Esophagus muscularis mucosa (tissue), 4 donors: ENCODE results near the gene WDR13.

Experiments used
- EP300 ChIP-seq: sonication (generic); formaldehyde crosslinking; IDR thresholded peaks from one replicate; pipeline ENCODE4 v1.6.1; 2017; ENCODE audit warnings: antibody characterized with exemption
- POLR2A ChIP-seq: fragments of 450-650 bp; IDR thresholded peaks from one replicate; pipeline ENCODE4 v1.6.1; 2017; ENCODE audit warnings: antibody characterized with exemption, moderate library complexity, mild to moderate bottlenecking, low read depth
- POLR2AphosphoS5 ChIP-seq, 2 donors: sonication (generic); formaldehyde crosslinking; IDR thresholded peaks; one replicate each; pipeline ENCODE4 v1.6.1; 2017; ENCODE audit warnings: antibody characterized with exemption in 2 of 2
- TF ChIP-seq, protein P1 (sequence below), 3 experiments: fragments of 200-600 bp in 2 of 3; fragments of 450-650 bp in 1 of 3; sonication (generic) in 2 of 3; IDR thresholded peaks; one replicate each; pipeline ENCODE4 v1.5.1; 2017 to 2019; ENCODE audit warnings: antibody characterized with exemption in 3 of 3, mild to moderate bottlenecking in 2 of 3, moderate library complexity in 1 of 3

DNA sequence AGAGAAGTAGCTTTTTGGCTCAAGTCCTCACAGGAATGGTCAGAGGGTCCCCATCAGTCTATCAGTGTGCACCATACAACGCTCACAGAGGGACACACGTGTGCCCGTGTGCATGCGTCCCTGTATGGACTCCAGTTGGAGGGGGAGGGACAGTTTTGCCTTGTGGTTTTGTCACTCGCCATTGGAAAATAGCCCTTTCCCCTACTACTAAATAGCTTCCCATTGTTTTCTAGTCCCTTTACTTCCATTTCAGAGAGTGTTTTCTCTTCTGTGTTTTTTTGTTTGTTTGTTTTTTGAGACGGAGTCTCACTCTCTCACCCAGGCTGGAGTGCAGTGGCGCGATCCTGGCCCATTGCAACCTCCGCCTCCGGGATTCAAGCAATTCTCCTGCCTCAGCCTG, 34.9 kb downstream of the WDR13 start:
- no peak for TF ChIP-seq POLR2AphosphoS5 (IDR thresholded peaks at IDR 0.05)
- TF ChIP-seq, protein P1, sequence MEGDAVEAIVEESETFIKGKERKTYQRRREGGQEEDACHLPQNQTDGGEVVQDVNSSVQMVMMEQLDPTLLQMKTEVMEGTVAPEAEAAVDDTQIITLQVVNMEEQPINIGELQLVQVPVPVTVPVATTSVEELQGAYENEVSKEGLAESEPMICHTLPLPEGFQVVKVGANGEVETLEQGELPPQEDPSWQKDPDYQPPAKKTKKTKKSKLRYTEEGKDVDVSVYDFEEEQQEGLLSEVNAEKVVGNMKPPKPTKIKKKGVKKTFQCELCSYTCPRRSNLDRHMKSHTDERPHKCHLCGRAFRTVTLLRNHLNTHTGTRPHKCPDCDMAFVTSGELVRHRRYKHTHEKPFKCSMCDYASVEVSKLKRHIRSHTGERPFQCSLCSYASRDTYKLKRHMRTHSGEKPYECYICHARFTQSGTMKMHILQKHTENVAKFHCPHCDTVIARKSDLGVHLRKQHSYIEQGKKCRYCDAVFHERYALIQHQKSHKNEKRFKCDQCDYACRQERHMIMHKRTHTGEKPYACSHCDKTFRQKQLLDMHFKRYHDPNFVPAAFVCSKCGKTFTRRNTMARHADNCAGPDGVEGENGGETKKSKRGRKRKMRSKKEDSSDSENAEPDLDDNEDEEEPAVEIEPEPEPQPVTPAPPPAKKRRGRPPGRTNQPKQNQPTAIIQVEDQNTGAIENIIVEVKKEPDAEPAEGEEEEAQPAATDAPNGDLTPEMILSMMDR (IDR thresholded peaks at IDR 0.05) = no peak
- no peak for TF ChIP-seq POLR2A
- no peak for TF ChIP-seq EP300
